B cell (primary cell): ENCODE data around the gene METAP1D. TPM values are rescaled to one million over a fixed set of nuclear protein-coding genes. Genes with fewer than 3 reads are reported as not detected.

Experiments used
- ATAC-seq: fragments of 200-7000 bp; cut with Tn5 transposase; one replicate; pipeline ENCODE4 v1.10.0; 2021; ENCODE audit warnings: low read depth, mild to moderate bottlenecking, moderate number of reproducible peaks, moderate library complexity
- CTCF ChIA-PET: fragments of 350-600 bp; sonication (Branson Sonifier 250); formaldehyde crosslinking; loops from one replicate; lab custom pipeline; 2021; ENCODE audit warnings: antibody characterized with exemption, inconsistent platforms; lab: Charles Lee
- POLR2A ChIA-PET: fragments of 350-600 bp; sonication (Branson Sonifier 250); formaldehyde crosslinking; loops from one replicate; lab custom pipeline; 2021; ENCODE audit warnings: antibody characterized with exemption; lab: Charles Lee
- DNase-seq: peaks from one replicate; pipeline ENCODE4 v3.0.0; 2013
- H2AFZ ChIP-seq: 2 replicates; pipeline ENCODE4 v1.6.1; 2012; ENCODE audit warnings: mild to moderate bottlenecking, low read depth, low read length; ENCODE audit not compliant: insufficient read depth, poor library complexity, severe bottlenecking
- H3K27ac ChIP-seq, 2 donors: 1 replicate in 1 of 2; 2 replicates in 1 of 2; pipeline ENCODE4 v1.5.1; 2012 to 2013; ENCODE audit warnings: low read length in 2 of 2, mild to moderate bottlenecking in 2 of 2, moderate library complexity in 1 of 2
- H3K27me3 ChIP-seq, 4 experiments: fragments of 200-600 bp in 1 of 4; sonication (generic) in 1 of 4; replicated peaks in 1 of 4; 1 replicate in 2 of 4; 2 replicates in 2 of 4; pipeline versions ENCODE4 v1.6.1 to v1.7.0; 2013 to 2016; ENCODE audit warnings: low read length in 3 of 4, mild to moderate bottlenecking in 2 of 4, mixed read lengths in 1 of 4, moderate library complexity in 1 of 4; ENCODE audit not compliant: insufficient read depth in 4 of 4, control insufficient read depth in 3 of 4; ENCODE audit errors: control extremely low read depth in 1 of 4
- H3K36me3 ChIP-seq, 2 experiments: replicated peaks in 1 of 2; 1 replicate in 1 of 2; 2 replicates in 1 of 2; pipeline versions ENCODE4 v1.6.1 to v1.7.1; 2013; ENCODE audit warnings: low read length in 1 of 2; ENCODE audit not compliant: insufficient read depth in 2 of 2, control insufficient read depth in 1 of 2; ENCODE audit errors: control extremely low read depth in 1 of 2, extremely low read depth in 1 of 2
- H3K4me1 ChIP-seq, 2 donors: fragments of 200-600 bp in 1 of 2; sonication (generic) in 1 of 2; 1 replicate in 1 of 2; 2 replicates in 1 of 2; pipeline versions ENCODE4 v1.5.1 to v1.6.1; 2013 to 2017; ENCODE audit warnings: low read length in 2 of 2; ENCODE audit not compliant: control insufficient read depth in 2 of 2, insufficient read depth in 2 of 2
- H3K4me2 ChIP-seq: replicated peaks from 2 replicates; pipeline ENCODE3; 2012; ENCODE audit warnings: mild to moderate bottlenecking, low read depth, low read length; ENCODE audit not compliant: poor library complexity, severe bottlenecking
- H3K4me3 ChIP-seq, 5 experiments: fragments of 200-600 bp in 1 of 5; sonication (generic) in 1 of 5; 1 replicate in 3 of 5; 2 replicates in 2 of 5; pipeline versions ENCODE4 v1.5.1 to v1.7.0; 2011 to 2016; ENCODE audit warnings: low read length in 4 of 5, mild to moderate bottlenecking in 4 of 5, low read depth in 2 of 5, control low read depth in 1 of 5, moderate library complexity in 1 of 5; ENCODE audit not compliant: insufficient read depth in 1 of 5; ENCODE audit errors: control extremely low read depth in 1 of 5, extremely low read depth in 1 of 5
- H3K79me2 ChIP-seq: fragments of 200-600 bp; sonication (generic); one replicate; pipeline ENCODE4 v1.6.0; 2016; ENCODE audit warnings: low read length; ENCODE audit not compliant: control insufficient read depth, insufficient read depth
- H3K9ac ChIP-seq: fragments of 200-600 bp; sonication (generic); 2 replicates; pipeline ENCODE4 v1.6.1; 2017; ENCODE audit warnings: mild to moderate bottlenecking, low read length, moderate library complexity
- H3K9me3 ChIP-seq, 3 donors: one replicate each; pipeline versions ENCODE4 v1.6.1 to v1.7.1; 2013; ENCODE audit warnings: low read length in 2 of 3; ENCODE audit not compliant: control insufficient read depth in 2 of 3, insufficient read depth in 1 of 3; ENCODE audit errors: control extremely low read depth in 1 of 3
- H4K20me1 ChIP-seq: 2 replicates; pipeline ENCODE4 v1.6.0; 2012; ENCODE audit warnings: mild to moderate bottlenecking, low read length; ENCODE audit not compliant: insufficient read depth, control insufficient read depth, poor library complexity, severe bottlenecking
- H3K27ac Mint-ChIP-seq: one replicate; pipeline ENCODE4 v1.8.0; 2021; ENCODE audit warnings: mixed read lengths
- H3K27me3 Mint-ChIP-seq: one replicate; pipeline ENCODE4 v1.8.0; 2021; ENCODE audit warnings: mixed read lengths
- H3K4me1 Mint-ChIP-seq: one replicate; pipeline ENCODE4 v1.8.0; 2021; ENCODE audit warnings: mixed read lengths
- H3K4me3 Mint-ChIP-seq: one replicate; pipeline ENCODE4 v1.8.0; 2021; ENCODE audit warnings: mixed read lengths
- H3K9me3 Mint-ChIP-seq: one replicate; pipeline ENCODE4 v1.8.0; 2022; ENCODE audit warnings: mixed read lengths; ENCODE audit not compliant: insufficient read depth
- EZH2 ChIP-seq: IDR thresholded peaks from 2 replicates; pipeline ENCODE4 v1.6.1; 2012; ENCODE audit warnings: borderline replicate concordance, low read depth, mild to moderate bottlenecking, moderate library complexity, low read length; ENCODE audit not compliant: insufficient read depth, poor library complexity, severe bottlenecking
- WGBS: methylation state at CpG from one replicate; pipeline ENCODE4 v1.1.5; 2013; ENCODE audit warnings: missing lambda C conversion rate; ENCODE audit not compliant: insufficient coverage; 5-methylcytosine and 5-hydroxymethylcytosine counted together
- intact Hi-C: fragments of 100-400 bp; cut with micrococcal nuclease; formaldehyde crosslinking; loops from one replicate; pipeline ENCODE4 v1.10.0; 2022
- polyA plus RNA-seq: library from polyadenylated mRNA; depleted of rRNA; stranded (reverse); fragments of >200 nt; gene quantifications from 2 replicates; pipeline ENCODE4 v1.2.3, GENCODE V29; 2012
- total RNA-seq, 2 donors: library from RNA; stranded (reverse); fragments of 120-200 nt in 1 of 2; gene quantifications; 1 replicate in 1 of 2; 2 replicates in 1 of 2; pipeline versions ENCODE4 v1.2.3 to v1.2.4, GENCODE V29; 2013 to 2022
- TF ChIP-seq, protein P1 (sequence below): fragments of 200-600 bp; IDR thresholded peaks from one replicate; pipeline ENCODE4 v1.8.0; 2022; ENCODE audit warnings: antibody characterized with exemption, mild to moderate bottlenecking

Gene METAP1D
- total and polyA plus RNA-seq, 2 donors (not counting 1 experiment from before 2014, with no cell fraction given): 7.8 to 8.9 TPM

DNA sequence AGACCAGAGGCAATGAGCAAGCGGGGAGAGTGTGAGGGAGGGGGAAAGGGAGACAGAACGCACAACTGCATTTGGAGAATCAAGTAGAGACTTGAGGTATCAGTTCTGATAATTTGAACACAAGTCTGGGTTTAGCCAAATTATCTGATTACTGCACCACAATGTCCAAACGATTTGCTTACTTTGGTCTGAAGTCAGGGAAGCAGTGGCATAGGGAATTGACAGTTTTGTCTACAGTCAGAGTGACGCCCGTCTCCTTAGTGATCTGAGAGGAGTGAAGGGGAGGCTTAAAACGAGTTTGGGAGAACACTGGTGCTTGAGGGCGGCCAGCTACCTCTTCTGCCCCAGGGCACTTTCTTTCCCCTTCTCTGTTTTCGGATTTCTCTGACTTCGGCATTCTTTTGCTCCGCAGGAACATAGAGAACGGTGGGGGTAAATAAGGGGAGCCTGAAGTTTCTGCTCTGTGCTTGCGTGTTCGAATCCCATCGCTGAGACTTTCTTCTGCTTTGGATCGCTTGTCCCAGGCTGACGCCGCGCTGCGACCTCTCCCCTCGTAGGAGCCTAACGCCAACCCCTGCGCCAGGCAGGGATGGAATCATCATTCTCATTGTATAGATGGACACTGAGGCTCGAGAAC is 105.8 kb downstream of the METAP1D start:
- Histone ChIP-seq H3K4me2 (no peak overlapping the region), H3K27me3 (peaks cover 0 to 98% (median 80%) of the 10 kb centered on the region in 4 experiments), H3K9ac (no peak overlapping the region), H3K27ac (no peak overlapping the region), H3K4me1 (peaks cover 53 to 69% of the 10 kb centered on the region in 2 donors), H3K9me3 (peaks cover 0 to 86% (median 11%) of the 10 kb centered on the region in 3 donors), H3K4me3 (no peak overlapping the region), H2AFZ (no peak overlapping the region), H3K79me2 (no peaks in the 10 kb centered on the region), H4K20me1 (peaks cover 6% of the 10 kb centered on the region), H3K36me3 (no peaks in the 10 kb centered on the region)
- no peak for TF ChIP-seq EZH2
- TF ChIP-seq, protein P1, sequence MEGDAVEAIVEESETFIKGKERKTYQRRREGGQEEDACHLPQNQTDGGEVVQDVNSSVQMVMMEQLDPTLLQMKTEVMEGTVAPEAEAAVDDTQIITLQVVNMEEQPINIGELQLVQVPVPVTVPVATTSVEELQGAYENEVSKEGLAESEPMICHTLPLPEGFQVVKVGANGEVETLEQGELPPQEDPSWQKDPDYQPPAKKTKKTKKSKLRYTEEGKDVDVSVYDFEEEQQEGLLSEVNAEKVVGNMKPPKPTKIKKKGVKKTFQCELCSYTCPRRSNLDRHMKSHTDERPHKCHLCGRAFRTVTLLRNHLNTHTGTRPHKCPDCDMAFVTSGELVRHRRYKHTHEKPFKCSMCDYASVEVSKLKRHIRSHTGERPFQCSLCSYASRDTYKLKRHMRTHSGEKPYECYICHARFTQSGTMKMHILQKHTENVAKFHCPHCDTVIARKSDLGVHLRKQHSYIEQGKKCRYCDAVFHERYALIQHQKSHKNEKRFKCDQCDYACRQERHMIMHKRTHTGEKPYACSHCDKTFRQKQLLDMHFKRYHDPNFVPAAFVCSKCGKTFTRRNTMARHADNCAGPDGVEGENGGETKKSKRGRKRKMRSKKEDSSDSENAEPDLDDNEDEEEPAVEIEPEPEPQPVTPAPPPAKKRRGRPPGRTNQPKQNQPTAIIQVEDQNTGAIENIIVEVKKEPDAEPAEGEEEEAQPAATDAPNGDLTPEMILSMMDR: no peak
- 19% methylated on average over 18 of the region's 23 CpGs for WGBS
- peak overlapping the region; percentile 32 for H3K27ac Mint-ChIP-seq
- DNase-seq (no peak), ATAC-seq (no peak)
- POLR2A ChIA-PET: no interaction called here
- H3K27me3 Mint-ChIP-seq: peaks cover 65% of the 10 kb centered on the region
- intact Hi-C loops: loop anchor here (10.0 kb wide), 1 partner anchor 329 kb away; no protein-coding TSS in a partner anchor
- CTCF ChIA-PET: interaction anchor here (0.7 to 7.3 kb wide), 8 partner anchors 8 to 1177 kb away, joined by 3 to 58 read pairs (median 6); partner anchors contain the start of genes DLX1 and GORASP2
- peaks cover 40% of the 10 kb centered on the region for H3K4me1 Mint-ChIP-seq
- H3K4me3 Mint-ChIP-seq: no peak overlapping the region
- H3K9me3 Mint-ChIP-seq: no peaks in the 10 kb centered on the region
